ENCODE results near the gene PPP2R2B.

PPP2R2B gene

GRCh38 chr5:146592352-146592751, 286.2 kb downstream of the PPP2R2B start:
- Histone ChIP-seq H3K9ac (ENCODE audit: low read depth, low read length) (no peak overlapping the region), H3K9me3 (ENCODE audit: control insufficient read depth, insufficient read depth, low read length) (no peaks in the 10 kb centered on the region), H3K36me3 (ENCODE audit: insufficient read depth, low read length) (no peaks in the 10 kb centered on the region), H3K4me1 (ENCODE audit: insufficient read depth, low read length) (no peaks in the 10 kb centered on the region)

GRCh38 chr5:146589028-146589345, 289.6 kb downstream of the PPP2R2B start:
- Histone ChIP-seq H3K4me1 (ENCODE audit: insufficient read depth, low read length) (no peaks in the 10 kb centered on the region), H3K36me3 (ENCODE audit: insufficient read depth, low read length) (no peaks in the 10 kb centered on the region), H3K9me3 (ENCODE audit: control insufficient read depth, insufficient read depth, low read length) (no peaks in the 10 kb centered on the region), H3K9ac (ENCODE audit: low read depth, low read length) (no peak overlapping the region)

GRCh38 chr5:146588331-146589027, 290.1 kb downstream of the PPP2R2B start:
- Histone ChIP-seq H3K9me3 (ENCODE audit: control insufficient read depth, insufficient read depth, low read length) (no peaks in the 10 kb centered on the region), H3K36me3 (ENCODE audit: insufficient read depth, low read length) (no peaks in the 10 kb centered on the region), H3K4me1 (ENCODE audit: insufficient read depth, low read length) (no peaks in the 10 kb centered on the region), H3K9ac (ENCODE audit: low read depth, low read length) (no peak overlapping the region)

GRCh38 chr5:146586752-146587151, 291.8 kb downstream of the PPP2R2B start:
- Histone ChIP-seq H3K4me1 (ENCODE audit: insufficient read depth, low read length) (no peaks in the 10 kb centered on the region), H3K9ac (ENCODE audit: low read depth, low read length) (no peak overlapping the region), H3K9me3 (ENCODE audit: control insufficient read depth, insufficient read depth, low read length) (no peaks in the 10 kb centered on the region), H3K36me3 (ENCODE audit: insufficient read depth, low read length) (no peaks in the 10 kb centered on the region)

GRCh38 chr5:146584750-146585149, 293.8 kb downstream of the PPP2R2B start:
- no peaks in the 10 kb centered on the region for H3K9me3 ChIP-seq (ENCODE audit: control insufficient read depth, insufficient read depth, low read length)
- H3K9ac ChIP-seq (ENCODE audit: low read depth, low read length): no peak overlapping the region
- H3K36me3 ChIP-seq (ENCODE audit: insufficient read depth, low read length): no peaks in the 10 kb centered on the region
- no peaks in the 10 kb centered on the region for H3K4me1 ChIP-seq (ENCODE audit: insufficient read depth, low read length)

- Histone ChIP-seq H3K9me3 (ENCODE audit: control insufficient read depth, insufficient read depth, low read length) (no peaks in the 10 kb centered on the region), H3K9ac (ENCODE audit: low read depth, low read length) (no peak overlapping the region), H3K36me3 (ENCODE audit: insufficient read depth, low read length) (no peaks in the 10 kb centered on the region), H3K4me1 (ENCODE audit: insufficient read depth, low read length) (no peaks in the 10 kb centered on the region)
Measured at GRCh38 chr5:146582051-146582596, 296.4 kb downstream of the PPP2R2B start.

- H3K9me3 ChIP-seq (ENCODE audit: control insufficient read depth, insufficient read depth, low read length): no peaks in the 10 kb centered on the region; the same call in 1 of the 2 replicates
- no peaks in the 10 kb centered on the region for H3K36me3 ChIP-seq (ENCODE audit: insufficient read depth, low read length)
- no peak overlapping the region for H3K9ac ChIP-seq (ENCODE audit: low read depth, low read length)
- H3K4me1 ChIP-seq (ENCODE audit: insufficient read depth, low read length): no peaks in the 10 kb centered on the region
Measured at GRCh38 chr5:146580237-146580636, 298.3 kb downstream of the PPP2R2B start.

GRCh38 chr5:146574713-146575112, 303.8 kb downstream of the PPP2R2B start:
- H3K9ac ChIP-seq (ENCODE audit: low read depth, low read length): no peak overlapping the region
- no peaks in the 10 kb centered on the region for H3K4me1 ChIP-seq (ENCODE audit: insufficient read depth, low read length)
- H3K9me3 ChIP-seq (ENCODE audit: control insufficient read depth, insufficient read depth, low read length): peaks cover 3% of the 10 kb centered on the region; the same call in 1 of the 2 replicates
- no peaks in the 10 kb centered on the region for H3K36me3 ChIP-seq (ENCODE audit: insufficient read depth, low read length)

GRCh38 chr5:146568161-146568560, 310.4 kb downstream of the PPP2R2B start:
- Histone ChIP-seq H3K36me3 (ENCODE audit: insufficient read depth, low read length) (no peaks in the 10 kb centered on the region), H3K4me1 (ENCODE audit: insufficient read depth, low read length) (peaks cover 11% of the 10 kb centered on the region; the same call in 1 of the 2 replicates), H3K9me3 (ENCODE audit: control insufficient read depth, insufficient read depth, low read length) (0 out of 2 replicates have a peak, but pooled peaks cover 3% of the 10 kb centered on the region), H3K9ac (ENCODE audit: low read depth, low read length) (no peak overlapping the region)

- 0 out of 2 replicates have a peak, but pooled peaks cover 3% of the 10 kb centered on the region for H3K9me3 ChIP-seq (ENCODE audit: control insufficient read depth, insufficient read depth, low read length)
- H3K9ac ChIP-seq (ENCODE audit: low read depth, low read length): no peak overlapping the region
- H3K36me3 ChIP-seq (ENCODE audit: insufficient read depth, low read length): no peaks in the 10 kb centered on the region
- peaks cover 17% of the 10 kb centered on the region; the same call in 1 of the 2 replicates for H3K4me1 ChIP-seq (ENCODE audit: insufficient read depth, low read length)
Measured at GRCh38 chr5:146565764-146566367, 312.7 kb downstream of the PPP2R2B start.

- H3K36me3 ChIP-seq (ENCODE audit: insufficient read depth, low read length): no peaks in the 10 kb centered on the region
- peaks cover 26% of the 10 kb centered on the region for H3K4me1 ChIP-seq (ENCODE audit: insufficient read depth, low read length)
- H3K9me3 ChIP-seq (ENCODE audit: control insufficient read depth, insufficient read depth, low read length): no peaks in the 10 kb centered on the region
- no peak overlapping the region for H3K9ac ChIP-seq (ENCODE audit: low read depth, low read length)
Measured at GRCh38 chr5:146564007-146564762, 314.4 kb downstream of the PPP2R2B start.

GRCh38 chr5:146562461-146562860, 316.1 kb downstream of the PPP2R2B start:
- H3K36me3 ChIP-seq (ENCODE audit: insufficient read depth, low read length): no peaks in the 10 kb centered on the region
- H3K9ac ChIP-seq (ENCODE audit: low read depth, low read length): no peak overlapping the region
- H3K4me1 ChIP-seq (ENCODE audit: insufficient read depth, low read length): peaks cover 26% of the 10 kb centered on the region
- H3K9me3 ChIP-seq (ENCODE audit: control insufficient read depth, insufficient read depth, low read length): no peaks in the 10 kb centered on the region

GRCh38 chr5:146561711-146562110, 316.8 kb downstream of the PPP2R2B start:
- no peak overlapping the region for H3K9ac ChIP-seq (ENCODE audit: low read depth, low read length)
- H3K4me1 ChIP-seq (ENCODE audit: insufficient read depth, low read length): peaks cover 26% of the 10 kb centered on the region
- H3K9me3 ChIP-seq (ENCODE audit: control insufficient read depth, insufficient read depth, low read length): no peaks in the 10 kb centered on the region
- no peaks in the 10 kb centered on the region for H3K36me3 ChIP-seq (ENCODE audit: insufficient read depth, low read length)

- H3K9ac ChIP-seq (ENCODE audit: low read depth, low read length): no peak overlapping the region
Measured at GRCh38 chr5:146560205-146560812, 318.2 kb downstream of the PPP2R2B start.

More at GRCh38 chr5:146560205-146560812, 318.2 kb downstream of the PPP2R2B start:
- Histone ChIP-seq H3K36me3 (ENCODE audit: insufficient read depth, low read length) (no peaks in the 10 kb centered on the region), H3K9me3 (ENCODE audit: control insufficient read depth, insufficient read depth, low read length) (no peaks in the 10 kb centered on the region), H3K4me1 (ENCODE audit: insufficient read depth, low read length) (peaks cover 22% of the 10 kb centered on the region)
